ENCODE measurements around the gene RAD51B. TPM values are rescaled to one million over a fixed set of nuclear protein-coding genes. Genes with fewer than 3 reads are reported as not detected.

RAD51B gene
- total RNA-seq, 1 experiment from 2014 or later, result 10.8 TPM

DNA sequence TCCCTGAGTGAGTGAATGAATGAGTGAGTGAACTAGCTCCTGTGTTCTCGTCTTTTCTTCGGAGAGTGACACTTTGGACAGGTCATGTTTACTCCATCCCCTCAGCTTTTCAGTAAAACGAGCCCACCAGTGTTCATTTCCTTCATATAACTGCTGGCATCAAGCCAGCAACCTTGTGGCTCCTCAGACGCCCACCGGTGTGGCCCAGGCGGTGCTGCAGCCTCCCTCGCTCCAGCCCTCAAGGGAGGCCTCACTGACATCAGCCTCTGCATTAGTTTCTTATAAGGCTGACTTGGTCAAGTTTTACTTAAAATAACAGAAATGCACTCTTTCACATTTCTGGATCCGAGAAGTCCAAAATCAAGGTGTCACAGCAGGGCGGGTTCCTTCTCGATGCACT is 785.2 kb downstream of the RAD51B start:
- POLR2A ChIA-PET (ENCODE audit: unreplicated experiment), result no interaction called here
- Histone ChIP-seq H3K36me3 (ENCODE audit: low read depth, low read length) (peaks cover 5% of the 10 kb centered on the region; the same call in 1 of the 2 replicates), H4K20me1 (ENCODE audit: low read length) (no peaks in the 10 kb centered on the region), H3F3A (ENCODE audit: low read length, unreplicated experiment) (peaks cover under 1% of the 10 kb centered on the region), H3K4me2 (ENCODE audit: low read length) (no peak overlapping the region), H3K27me3 (ENCODE audit: low read length) (no peaks in the 10 kb centered on the region), H3K9me2 (replicated peaks; ENCODE audit: low read length) (no peaks in the 10 kb centered on the region), H3K4me1 (ENCODE audit: insufficient read depth, low read length) (peaks cover 22% of the 10 kb centered on the region), H3K9ac (ENCODE audit: low read length) (no peak overlapping the region), H3K4me3 (ENCODE audit: low read length) (no peak overlapping the region), H2AFZ (ENCODE audit: low read length) (no peak overlapping the region), H3K79me2 (ENCODE audit: low read length) (no peaks in the 10 kb centered on the region), H3K9me3 (ENCODE audit: low read length) (peaks cover 11% of the 10 kb centered on the region), H3K27ac (ENCODE audit: low read length) (no peak overlapping the region)
- BruUV-seq (replicated peaks), result no TSS peak
- no peak for ATAC-seq
- TF ChIP-seq, protein P1, sequence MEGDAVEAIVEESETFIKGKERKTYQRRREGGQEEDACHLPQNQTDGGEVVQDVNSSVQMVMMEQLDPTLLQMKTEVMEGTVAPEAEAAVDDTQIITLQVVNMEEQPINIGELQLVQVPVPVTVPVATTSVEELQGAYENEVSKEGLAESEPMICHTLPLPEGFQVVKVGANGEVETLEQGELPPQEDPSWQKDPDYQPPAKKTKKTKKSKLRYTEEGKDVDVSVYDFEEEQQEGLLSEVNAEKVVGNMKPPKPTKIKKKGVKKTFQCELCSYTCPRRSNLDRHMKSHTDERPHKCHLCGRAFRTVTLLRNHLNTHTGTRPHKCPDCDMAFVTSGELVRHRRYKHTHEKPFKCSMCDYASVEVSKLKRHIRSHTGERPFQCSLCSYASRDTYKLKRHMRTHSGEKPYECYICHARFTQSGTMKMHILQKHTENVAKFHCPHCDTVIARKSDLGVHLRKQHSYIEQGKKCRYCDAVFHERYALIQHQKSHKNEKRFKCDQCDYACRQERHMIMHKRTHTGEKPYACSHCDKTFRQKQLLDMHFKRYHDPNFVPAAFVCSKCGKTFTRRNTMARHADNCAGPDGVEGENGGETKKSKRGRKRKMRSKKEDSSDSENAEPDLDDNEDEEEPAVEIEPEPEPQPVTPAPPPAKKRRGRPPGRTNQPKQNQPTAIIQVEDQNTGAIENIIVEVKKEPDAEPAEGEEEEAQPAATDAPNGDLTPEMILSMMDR (conservative IDR thresholded peaks at IDR 0.05; ENCODE audit: low read depth, low read length), result no peak
- TF ChIP-seq EZH2phosphoT487 (IDR thresholded peaks at IDR 0.05; ENCODE audit: borderline replicate concordance, low read length) (no peak), EZH2 (IDR thresholded peaks at IDR 0.05; ENCODE audit: low read length, unreplicated experiment) (no peak)
- CTCF ChIA-PET, result no interaction called here
- no peak for DNase-seq
- intact Hi-C loops (cut with micrococcal nuclease), result no loop called here

DNA sequence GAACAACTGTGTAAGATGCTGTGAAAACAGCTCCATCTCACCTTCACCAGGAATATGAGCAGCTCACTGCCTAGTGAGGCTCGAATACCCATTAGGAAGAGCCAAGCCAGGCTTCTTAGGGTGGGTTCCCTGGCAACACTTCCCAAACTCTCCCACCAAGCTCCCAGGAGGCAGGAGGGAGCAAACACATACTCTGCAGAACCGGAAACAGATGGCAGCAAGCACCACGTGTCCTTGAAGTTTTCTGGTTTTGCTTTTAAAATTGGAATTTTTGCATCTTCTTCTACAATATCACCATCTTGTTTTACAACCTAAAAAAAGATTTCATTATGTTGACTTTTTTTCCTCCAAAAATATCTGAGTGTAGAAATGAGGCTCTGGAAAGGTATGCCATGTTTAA is 786.6 kb downstream of the RAD51B start:
- TF ChIP-seq EZH2phosphoT487 (IDR thresholded peaks at IDR 0.05; ENCODE audit: borderline replicate concordance, low read length) (no peak), EZH2 (IDR thresholded peaks at IDR 0.05; ENCODE audit: low read length, unreplicated experiment) (no peak)
- TF ChIP-seq, protein P1 (conservative IDR thresholded peaks at IDR 0.05; ENCODE audit: low read depth, low read length), result no peak
- Histone ChIP-seq H3K79me2 (ENCODE audit: low read length) (no peaks in the 10 kb centered on the region), H3K4me1 (ENCODE audit: insufficient read depth, low read length) (peaks cover 16% of the 10 kb centered on the region), H3K9me2 (replicated peaks; ENCODE audit: low read length) (no peaks in the 10 kb centered on the region), H3K9me3 (ENCODE audit: low read length) (peaks cover 11% of the 10 kb centered on the region), H3F3A (ENCODE audit: low read length, unreplicated experiment) (no peaks in the 10 kb centered on the region), H3K36me3 (ENCODE audit: low read depth, low read length) (peaks cover 5% of the 10 kb centered on the region; the same call in 1 of the 2 replicates), H3K27me3 (ENCODE audit: low read length) (no peaks in the 10 kb centered on the region), H2AFZ (ENCODE audit: low read length) (no peak overlapping the region), H4K20me1 (ENCODE audit: low read length) (no peaks in the 10 kb centered on the region), H3K4me3 (ENCODE audit: low read length) (no peak overlapping the region), H3K9ac (ENCODE audit: low read length) (no peak overlapping the region), H3K27ac (ENCODE audit: low read length) (no peak overlapping the region), H3K4me2 (ENCODE audit: low read length) (no peak overlapping the region)
- DNase-seq (no peak), ATAC-seq (no peak)
- intact Hi-C loops (cut with micrococcal nuclease), result no loop called here
- POLR2A ChIA-PET (ENCODE audit: unreplicated experiment), result interaction anchor here (0.6 kb wide), 1 partner anchor 180 kb away, joined by 3 read pairs; no protein-coding TSS in a partner anchor
- BruUV-seq (replicated peaks), result no TSS peak
- CTCF ChIA-PET, result interaction anchor here (0.6 kb wide), 1 partner anchor 221 kb away, joined by 5 read pairs; no protein-coding TSS in a partner anchor

DNA sequence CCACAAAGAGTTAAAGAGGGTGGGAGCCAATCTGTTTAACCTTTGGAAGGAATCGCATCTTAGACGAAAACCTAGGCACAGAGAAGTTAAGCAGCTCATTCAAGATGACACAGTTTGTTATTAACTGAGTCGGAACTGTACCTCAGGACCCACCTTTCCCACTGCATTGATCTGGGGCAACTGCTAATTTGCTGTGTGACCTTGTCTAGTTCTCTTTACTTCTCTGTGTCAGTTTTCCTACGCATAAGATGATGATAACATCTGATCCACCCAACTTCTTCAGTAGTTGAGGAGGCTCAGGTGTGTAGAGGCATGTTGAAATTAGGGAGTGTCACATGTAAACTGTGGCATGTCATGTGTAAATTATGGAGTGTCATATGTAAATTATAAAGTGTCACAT is 787.1 kb downstream of the RAD51B start:
- Histone ChIP-seq H3K4me2 (ENCODE audit: low read length) (0 out of 2 replicates have a peak overlapping the region, but pooled peaks have one; percentile 37), H3K9ac (ENCODE audit: low read length) (no peak overlapping the region), H3K27ac (ENCODE audit: low read length) (peak overlapping the region; percentile 45), H3K4me1 (ENCODE audit: insufficient read depth, low read length) (peaks cover 16% of the 10 kb centered on the region), H3K36me3 (ENCODE audit: low read depth, low read length) (peaks cover 5% of the 10 kb centered on the region; the same call in 1 of the 2 replicates), H3K27me3 (ENCODE audit: low read length) (no peaks in the 10 kb centered on the region), H3K4me3 (ENCODE audit: low read length) (no peak overlapping the region), H2AFZ (ENCODE audit: low read length) (no peak overlapping the region), H3K9me2 (replicated peaks; ENCODE audit: low read length) (no peaks in the 10 kb centered on the region), H3K79me2 (ENCODE audit: low read length) (no peaks in the 10 kb centered on the region), H4K20me1 (ENCODE audit: low read length) (no peaks in the 10 kb centered on the region), H3F3A (ENCODE audit: low read length, unreplicated experiment) (no peaks in the 10 kb centered on the region), H3K9me3 (ENCODE audit: low read length) (peaks cover 11% of the 10 kb centered on the region)
- ChIA-PET POLR2A (ENCODE audit: unreplicated experiment) (no interaction called here), CTCF (no interaction called here)
- TF ChIP-seq, protein P1 (conservative IDR thresholded peaks at IDR 0.05; ENCODE audit: low read depth, low read length), result no peak
- TF ChIP-seq EZH2phosphoT487 (IDR thresholded peaks at IDR 0.05; ENCODE audit: borderline replicate concordance, low read length), result no peak
- TF ChIP-seq EZH2 (IDR thresholded peaks at IDR 0.05; ENCODE audit: low read length, unreplicated experiment), result no peak
- DNase-seq, result no peak
- intact Hi-C loops (cut with micrococcal nuclease), result no loop called here
- ATAC-seq, result no peak
- BruUV-seq (replicated peaks), result no TSS peak

All from PC-3 (cell line).